GM19467 (cell line): ENCODE measurements around the gene SNRPD3.

Experiments used
- ATAC-seq: cut with Tn5 transposase; IDR thresholded peaks from one replicate; pipeline ENCODE4 v1.9.1; 2021; ENCODE audit warnings: mild to moderate bottlenecking, moderate library complexity; ENCODE audit not compliant: unreplicated experiment

The SNRPD3 gene

GRCh38 chr22:24555165-24556039 lies at the start of gene SNRPD3:
Gene SNRPD3 (plus strand): TSS chr22:24555999. CDS start chr22:24557675, 1,676 bp downstream.
- ATAC-seq: peak; percentile 71

GRCh38 chr22:24506802-24507438 lies 48.9 kb upstream of the SNRPD3 start:
- ATAC-seq: no peak

GRCh38 chr22:24507716-24508115 lies 48.1 kb upstream of the SNRPD3 start:
- ATAC-seq: no peak

- ATAC-seq: no peak
Observed at GRCh38 chr22:24510637-24511625, 44.9 kb upstream of the SNRPD3 start.

- ATAC-seq: no peak
Observed at GRCh38 chr22:24512043-24512442, 43.8 kb upstream of the SNRPD3 start.

- ATAC-seq: no peak
Observed at GRCh38 chr22:24513378-24514240, 42.2 kb upstream of the SNRPD3 start.

GRCh38 chr22:24514241-24515026 lies 41.4 kb upstream of the SNRPD3 start:
- ATAC-seq: no peak

GRCh38 chr22:24515027-24515338 lies 40.8 kb upstream of the SNRPD3 start:
- ATAC-seq: no peak

GRCh38 chr22:24516301-24516737 lies 39.5 kb upstream of the SNRPD3 start:
- ATAC-seq: no peak

GRCh38 chr22:24517446-24517845 lies 38.4 kb upstream of the SNRPD3 start:
- ATAC-seq: no peak

- ATAC-seq: no peak
Observed at GRCh38 chr22:24518228-24518627, 37.6 kb upstream of the SNRPD3 start.

- ATAC-seq: no peak
Observed at GRCh38 chr22:24518771-24519485, 36.9 kb upstream of the SNRPD3 start.

- ATAC-seq: no peak
Observed at GRCh38 chr22:24519496-24519895, 36.3 kb upstream of the SNRPD3 start.

- no peak for ATAC-seq
Observed at GRCh38 chr22:24521791-24522245, 34.0 kb upstream of the SNRPD3 start.

- ATAC-seq: no peak
Observed at GRCh38 chr22:24523873-24524272, 31.9 kb upstream of the SNRPD3 start.

GRCh38 chr22:24525416-24526037 lies 30.3 kb upstream of the SNRPD3 start:
- ATAC-seq: peak; percentile 69

GRCh38 chr22:24526191-24526590 lies 29.6 kb upstream of the SNRPD3 start:
- no peak for ATAC-seq

GRCh38 chr22:24529898-24530297 lies 25.9 kb upstream of the SNRPD3 start:
- no peak for ATAC-seq
